ENCODE measurements around the gene BID. TPM values are rescaled to one million over a fixed set of nuclear protein-coding genes. Genes with fewer than 3 reads are reported as not detected.

BID gene
- total RNA-seq, 4 donors from 2014 or later, result 5.1 to 23.7 (median 9.8) TPM

DNA sequence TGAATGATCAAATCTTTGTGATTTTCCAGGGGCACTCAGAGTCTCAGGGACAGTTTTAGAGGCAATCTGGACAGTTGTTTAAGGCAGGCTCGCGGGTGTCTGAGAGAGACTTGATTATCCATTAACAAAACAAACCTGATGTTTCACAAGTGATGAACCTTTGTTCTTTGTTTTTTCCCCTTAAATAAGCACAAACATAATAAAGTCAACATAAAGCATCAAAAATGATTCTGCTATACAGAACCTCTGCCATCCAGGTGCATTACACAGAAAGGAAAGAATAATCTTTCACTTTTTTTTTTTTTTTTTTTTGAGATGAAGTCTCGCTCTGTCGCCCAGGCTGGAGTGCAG is 13.2 kb downstream of the BID start:
- no peak for DNase-seq
- Histone ChIP-seq H3K4me3 (no peak overlapping the region), H3K9me3 (no peaks in the 10 kb centered on the region), H3K36me3 (no peaks in the 10 kb centered on the region), H3K27ac (no peak overlapping the region), H3K4me1 (no peaks in the 10 kb centered on the region), H3K27me3 (no peaks in the 10 kb centered on the region)
- in situ Hi-C loops (cut with MboI; ENCODE audit: low sequenced_read_pairs in 4 of 4), result no loop called here
- no peak for ATAC-seq
- no peak for TF ChIP-seq POLR2A (IDR thresholded peaks at IDR 0.05)
- TF ChIP-seq, protein P1, sequence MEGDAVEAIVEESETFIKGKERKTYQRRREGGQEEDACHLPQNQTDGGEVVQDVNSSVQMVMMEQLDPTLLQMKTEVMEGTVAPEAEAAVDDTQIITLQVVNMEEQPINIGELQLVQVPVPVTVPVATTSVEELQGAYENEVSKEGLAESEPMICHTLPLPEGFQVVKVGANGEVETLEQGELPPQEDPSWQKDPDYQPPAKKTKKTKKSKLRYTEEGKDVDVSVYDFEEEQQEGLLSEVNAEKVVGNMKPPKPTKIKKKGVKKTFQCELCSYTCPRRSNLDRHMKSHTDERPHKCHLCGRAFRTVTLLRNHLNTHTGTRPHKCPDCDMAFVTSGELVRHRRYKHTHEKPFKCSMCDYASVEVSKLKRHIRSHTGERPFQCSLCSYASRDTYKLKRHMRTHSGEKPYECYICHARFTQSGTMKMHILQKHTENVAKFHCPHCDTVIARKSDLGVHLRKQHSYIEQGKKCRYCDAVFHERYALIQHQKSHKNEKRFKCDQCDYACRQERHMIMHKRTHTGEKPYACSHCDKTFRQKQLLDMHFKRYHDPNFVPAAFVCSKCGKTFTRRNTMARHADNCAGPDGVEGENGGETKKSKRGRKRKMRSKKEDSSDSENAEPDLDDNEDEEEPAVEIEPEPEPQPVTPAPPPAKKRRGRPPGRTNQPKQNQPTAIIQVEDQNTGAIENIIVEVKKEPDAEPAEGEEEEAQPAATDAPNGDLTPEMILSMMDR (IDR thresholded peaks at IDR 0.05 in 4 of 5, conservative IDR thresholded peaks at IDR 0.05 in 1 of 5), result no peak
- intact Hi-C loops (cut with DNase I; ENCODE audit: low total_unique reads), result no loop called here

- Histone ChIP-seq H3K9me3 (no peaks in the 10 kb centered on the region), H3K4me3 (no peak overlapping the region), H3K4me1 (no peaks in the 10 kb centered on the region), H3K36me3 (no peaks in the 10 kb centered on the region), H3K27ac (no peak overlapping the region), H3K27me3 (no peaks in the 10 kb centered on the region)
- no peak for TF ChIP-seq POLR2A (IDR thresholded peaks at IDR 0.05)
- TF ChIP-seq, protein P1 (IDR thresholded peaks at IDR 0.05 in 4 of 5, conservative IDR thresholded peaks at IDR 0.05 in 1 of 5), result peak in 1 of 5 experiments; percentile 13
- intact Hi-C loops (cut with DNase I; ENCODE audit: low total_unique reads), result no loop called here
- DNase-seq, result no peak
- no peak for ATAC-seq
- in situ Hi-C loops (cut with MboI; ENCODE audit: low sequenced_read_pairs in 4 of 4), result no loop called here
Measured at GRCh38 chr22:17754233-17754925, 19.9 kb downstream of the BID start.

- H3K9me3 ChIP-seq, result no peaks in the 10 kb centered on the region
- H3K27me3 ChIP-seq, result no peaks in the 10 kb centered on the region
- in situ Hi-C loops (cut with MboI; ENCODE audit: low sequenced_read_pairs in 4 of 4) (no loop called here), intact Hi-C loops (cut with DNase I; ENCODE audit: low total_unique reads) (no loop called here)
- no peaks in the 10 kb centered on the region for H3K4me1 ChIP-seq
- H3K36me3 ChIP-seq, result no peaks in the 10 kb centered on the region
- H3K27ac ChIP-seq, result no peak overlapping the region
- H3K4me3 ChIP-seq, result no peak overlapping the region
- no peak for ATAC-seq
- DNase-seq, result no peak
- TF ChIP-seq, protein P1 (IDR thresholded peaks at IDR 0.05 in 4 of 5, conservative IDR thresholded peaks at IDR 0.05 in 1 of 5), result no peak
- no peak for TF ChIP-seq POLR2A (IDR thresholded peaks at IDR 0.05)
Measured at GRCh38 chr22:17753401-17753989, 20.8 kb downstream of the BID start.

DNA sequence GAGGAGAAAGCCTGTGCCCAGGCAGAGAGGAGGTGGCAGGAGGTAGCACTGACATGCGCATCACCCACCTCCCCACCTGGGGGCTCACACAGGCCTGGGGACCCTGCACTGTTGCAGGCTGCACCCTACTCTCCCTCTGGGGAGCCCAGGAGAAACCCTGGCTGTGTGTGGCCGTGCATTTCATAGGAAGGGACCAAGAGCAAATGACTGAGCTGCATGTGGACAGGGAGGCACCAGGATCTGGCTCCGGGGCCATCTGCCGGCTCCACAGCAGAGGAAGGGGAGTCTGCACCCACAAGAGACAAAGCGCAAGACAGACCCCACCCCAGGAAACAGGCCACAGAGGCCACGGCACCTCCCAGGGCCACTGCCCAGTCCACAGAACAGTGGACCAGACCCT is 22.7 kb downstream of the BID start:
- no peaks in the 10 kb centered on the region for H3K36me3 ChIP-seq
- H3K4me1 ChIP-seq, result no peaks in the 10 kb centered on the region
- no peak overlapping the region for H3K4me3 ChIP-seq
- H3K27me3 ChIP-seq, result no peaks in the 10 kb centered on the region
- no peak for ATAC-seq
- H3K27ac ChIP-seq, result no peak overlapping the region
- DNase-seq, result no peak
- intact Hi-C loops (cut with DNase I; ENCODE audit: low total_unique reads), result no loop called here
- TF ChIP-seq, protein P1 (IDR thresholded peaks at IDR 0.05 in 4 of 5, conservative IDR thresholded peaks at IDR 0.05 in 1 of 5), result no peak
- no peak for TF ChIP-seq POLR2A (IDR thresholded peaks at IDR 0.05)
- H3K9me3 ChIP-seq, result no peaks in the 10 kb centered on the region
- in situ Hi-C loops (cut with MboI; ENCODE audit: low sequenced_read_pairs in 4 of 4), result no loop called here

All from gastrocnemius medialis (tissue), 4 donors.